Left ventricle myocardium inferior (tissue), 1 donor: Measurements from ENCODE around the gene DNAJA4. TPM values are rescaled to one million over a fixed set of nuclear protein-coding genes. Genes with fewer than 3 reads are reported as not detected.

Source experiments
- DNase-seq: peaks from one replicate; pipeline ENCODE4 v3.0.0-alpha.2; 2020
- H3K27ac ChIP-seq: fragments of 200-600 bp; replicated peaks from 2 replicates; pipeline ENCODE4 v1.8.0; 2021
- H3K27me3 ChIP-seq: fragments of 200-600 bp; 2 replicates; pipeline ENCODE4 v1.8.0; 2021; ENCODE audit warnings: low read depth
- H3K36me3 ChIP-seq: fragments of 200-600 bp; 2 replicates; pipeline ENCODE4 v1.8.0; 2021
- H3K4me1 ChIP-seq: fragments of 200-600 bp; 2 replicates; pipeline ENCODE4 v1.8.0; 2021
- H3K4me3 ChIP-seq: fragments of 200-600 bp; 2 replicates; pipeline ENCODE4 v1.8.0; 2021; ENCODE audit warnings: mild to moderate bottlenecking, moderate library complexity
- H3K9me3 ChIP-seq: fragments of 200-600 bp; replicated peaks from 2 replicates; pipeline ENCODE4 v1.8.0; 2021
- intact Hi-C: fragments of 100-400 bp; cut with micrococcal nuclease; formaldehyde crosslinking; loops from one replicate; pipeline ENCODE4 v1.11.0; 2022
- total RNA-seq: library from RNA; stranded (reverse); fragmentation: NEBNext Ultra II Directional; extraction: Animal tissue kit (Norgen Biotek cat#: 25700); gene quantifications from one replicate; pipeline ENCODE4 v1.2.1, GENCODE V29; 2021
- TF ChIP-seq, protein P1 (sequence below): fragments of 200-600 bp; IDR thresholded peaks from 2 replicates; pipeline ENCODE4 v1.8.0; 2021; ENCODE audit warnings: antibody characterized with exemption, mild to moderate bottlenecking, borderline replicate concordance
- donor health status: DM: no; HTN: yes; CAD: no; lungs with severe emphysema.

The DNAJA4 gene
- total RNA-seq, 1 donor from 2014 or later, result 115 TPM

DNA sequence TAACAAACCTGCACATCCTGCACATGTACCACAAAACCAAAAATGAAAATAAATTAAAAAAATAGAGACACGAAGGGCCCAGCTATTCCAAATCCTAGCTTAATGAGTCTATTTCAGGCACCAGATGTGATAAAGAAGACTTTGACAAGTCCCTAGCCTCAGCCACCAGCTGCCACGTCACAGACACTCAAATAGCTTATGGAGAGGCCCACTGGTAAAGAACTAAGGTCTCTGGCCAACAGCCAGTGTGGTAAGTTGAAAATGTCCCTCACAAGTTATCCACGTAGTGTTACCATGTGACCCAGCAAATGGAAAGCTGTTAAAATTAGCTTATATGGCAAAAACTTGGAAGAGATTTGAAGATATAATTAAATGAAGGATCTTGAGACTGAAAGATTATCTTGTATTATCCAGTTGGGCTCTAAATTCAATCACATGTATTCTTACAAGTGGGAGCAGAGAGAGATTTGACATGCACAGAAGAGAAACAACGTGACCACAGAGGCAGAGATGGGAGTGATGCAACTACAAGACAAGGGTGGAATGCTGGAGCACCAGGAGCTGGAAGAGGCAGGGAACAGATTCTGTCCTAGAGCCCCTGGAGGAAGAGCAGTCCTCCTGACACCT is 40.9 kb upstream of the DNAJA4 start:
- Histone ChIP-seq H3K36me3 (peaks cover 2% of the 10 kb centered on the region), H3K27ac (peak overlapping the region; percentile 85), H3K27me3 (no peaks in the 10 kb centered on the region), H3K4me1 (peaks cover 47% of the 10 kb centered on the region), H3K4me3 (no peak overlapping the region), H3K9me3 (peaks cover 13% of the 10 kb centered on the region)
- TF ChIP-seq, protein P1, sequence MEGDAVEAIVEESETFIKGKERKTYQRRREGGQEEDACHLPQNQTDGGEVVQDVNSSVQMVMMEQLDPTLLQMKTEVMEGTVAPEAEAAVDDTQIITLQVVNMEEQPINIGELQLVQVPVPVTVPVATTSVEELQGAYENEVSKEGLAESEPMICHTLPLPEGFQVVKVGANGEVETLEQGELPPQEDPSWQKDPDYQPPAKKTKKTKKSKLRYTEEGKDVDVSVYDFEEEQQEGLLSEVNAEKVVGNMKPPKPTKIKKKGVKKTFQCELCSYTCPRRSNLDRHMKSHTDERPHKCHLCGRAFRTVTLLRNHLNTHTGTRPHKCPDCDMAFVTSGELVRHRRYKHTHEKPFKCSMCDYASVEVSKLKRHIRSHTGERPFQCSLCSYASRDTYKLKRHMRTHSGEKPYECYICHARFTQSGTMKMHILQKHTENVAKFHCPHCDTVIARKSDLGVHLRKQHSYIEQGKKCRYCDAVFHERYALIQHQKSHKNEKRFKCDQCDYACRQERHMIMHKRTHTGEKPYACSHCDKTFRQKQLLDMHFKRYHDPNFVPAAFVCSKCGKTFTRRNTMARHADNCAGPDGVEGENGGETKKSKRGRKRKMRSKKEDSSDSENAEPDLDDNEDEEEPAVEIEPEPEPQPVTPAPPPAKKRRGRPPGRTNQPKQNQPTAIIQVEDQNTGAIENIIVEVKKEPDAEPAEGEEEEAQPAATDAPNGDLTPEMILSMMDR, result no peak
- DNase-seq, result peak; percentile 55
- intact Hi-C loops, result no loop called here

DNA sequence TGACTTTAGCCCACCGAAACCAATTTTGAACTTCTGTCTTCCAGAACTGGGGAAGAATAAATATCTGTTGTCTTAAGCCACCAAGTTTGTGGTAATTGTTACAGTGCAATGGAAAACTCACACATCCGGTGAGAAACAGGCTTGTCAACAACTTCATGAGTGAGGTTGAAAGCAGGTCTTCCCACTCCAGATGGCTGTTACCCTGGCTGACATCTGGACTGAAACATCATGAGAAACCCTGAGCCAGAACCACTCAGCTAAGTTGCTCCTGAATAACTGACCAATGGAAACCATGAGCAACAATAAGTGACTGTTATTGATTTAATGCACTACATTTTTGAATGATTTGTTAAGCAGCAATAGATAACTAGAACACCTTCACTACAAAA is 40.3 kb upstream of the DNAJA4 start:
- Histone ChIP-seq H3K4me3 (no peak overlapping the region), H3K36me3 (peaks cover 2% of the 10 kb centered on the region), H3K9me3 (peaks cover 13% of the 10 kb centered on the region), H3K27me3 (no peaks in the 10 kb centered on the region), H3K27ac (peak overlapping the region; percentile 85), H3K4me1 (peaks cover 45% of the 10 kb centered on the region)
- no peak for DNase-seq
- intact Hi-C loops, result no loop called here
- TF ChIP-seq, protein P1, result no peak

DNA sequence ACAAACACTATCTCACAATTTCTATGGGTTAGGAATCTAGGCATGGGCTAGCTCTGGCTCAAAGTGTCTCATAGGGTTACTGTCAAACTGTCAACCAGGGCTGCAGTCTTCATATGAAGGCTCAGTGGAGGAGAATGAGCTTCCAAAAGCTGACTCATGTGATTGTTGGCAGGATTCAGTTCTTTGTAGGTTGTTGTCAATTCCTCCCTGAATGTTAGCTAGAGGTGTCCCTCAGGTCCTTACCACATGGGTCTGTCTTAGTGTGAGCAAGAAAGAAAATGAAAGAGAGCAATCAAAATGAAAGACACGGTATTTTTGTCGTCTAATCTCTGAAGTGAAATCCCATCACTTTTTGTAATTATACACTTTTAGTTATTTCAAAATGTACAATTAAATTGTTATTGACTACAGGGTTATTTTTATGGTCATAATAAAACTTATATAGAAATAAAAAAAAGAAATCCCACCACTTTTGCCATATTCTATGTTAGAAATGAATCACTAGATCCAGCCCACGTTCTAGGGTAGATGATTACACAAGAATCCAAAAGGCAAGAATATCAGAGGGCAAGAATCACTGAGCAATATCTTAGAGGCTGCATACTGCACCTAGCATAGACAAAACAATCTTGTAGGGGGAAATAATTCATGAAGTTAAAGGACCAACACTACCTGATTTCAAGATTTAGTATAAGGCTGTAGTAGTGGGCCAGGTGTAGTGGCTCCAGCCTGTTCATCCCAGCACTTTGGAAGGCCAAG is 38.4 kb upstream of the DNAJA4 start:
- Histone ChIP-seq H3K9me3 (peaks cover 13% of the 10 kb centered on the region), H3K36me3 (peaks cover 2% of the 10 kb centered on the region), H3K27me3 (no peaks in the 10 kb centered on the region), H3K27ac (no peak overlapping the region), H3K4me3 (no peak overlapping the region), H3K4me1 (peaks cover 28% of the 10 kb centered on the region)
- DNase-seq, result no peak
- intact Hi-C loops, result no loop called here
- TF ChIP-seq, protein P1, result no peak

DNA sequence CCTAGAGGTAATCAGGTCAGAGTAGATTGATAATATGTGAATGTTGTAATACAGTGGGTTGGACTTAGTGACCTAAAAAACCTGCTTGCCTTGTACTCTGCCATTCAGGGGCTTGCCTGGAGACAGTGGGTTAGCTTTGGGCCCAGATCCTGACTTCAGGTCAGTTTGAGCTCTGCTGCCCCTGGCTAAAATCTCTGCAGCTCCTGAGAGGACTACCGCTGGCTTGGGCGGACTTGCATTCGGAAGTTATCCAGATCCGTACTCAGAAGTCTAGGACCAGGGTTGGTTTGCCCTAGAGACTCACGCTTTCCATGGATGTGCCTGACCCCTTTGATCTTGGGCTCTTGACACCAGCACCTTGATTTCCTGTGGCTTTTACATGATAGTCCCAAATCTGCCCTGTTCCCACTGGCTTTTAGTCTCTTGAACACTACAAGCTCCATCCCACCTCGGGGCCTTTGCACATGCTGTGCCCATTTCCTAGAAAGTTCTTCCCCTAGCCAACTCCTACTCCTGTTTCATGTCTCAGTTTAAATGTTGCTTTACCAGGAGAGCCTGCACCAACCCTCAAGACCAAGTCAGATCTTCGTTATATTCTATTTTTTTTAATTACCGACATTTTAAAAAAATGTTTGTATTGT is 35.9 kb upstream of the DNAJA4 start:
- H3K4me3 ChIP-seq, result no peak overlapping the region
- H3K27me3 ChIP-seq, result peaks cover 6% of the 10 kb centered on the region
- no peak overlapping the region for H3K27ac ChIP-seq
- peaks cover 13% of the 10 kb centered on the region for H3K9me3 ChIP-seq
- H3K4me1 ChIP-seq, result peaks cover 9% of the 10 kb centered on the region
- TF ChIP-seq, protein P1, result no peak
- no peak for DNase-seq
- peaks cover 2% of the 10 kb centered on the region for H3K36me3 ChIP-seq
- intact Hi-C loops, result no loop called here

DNA sequence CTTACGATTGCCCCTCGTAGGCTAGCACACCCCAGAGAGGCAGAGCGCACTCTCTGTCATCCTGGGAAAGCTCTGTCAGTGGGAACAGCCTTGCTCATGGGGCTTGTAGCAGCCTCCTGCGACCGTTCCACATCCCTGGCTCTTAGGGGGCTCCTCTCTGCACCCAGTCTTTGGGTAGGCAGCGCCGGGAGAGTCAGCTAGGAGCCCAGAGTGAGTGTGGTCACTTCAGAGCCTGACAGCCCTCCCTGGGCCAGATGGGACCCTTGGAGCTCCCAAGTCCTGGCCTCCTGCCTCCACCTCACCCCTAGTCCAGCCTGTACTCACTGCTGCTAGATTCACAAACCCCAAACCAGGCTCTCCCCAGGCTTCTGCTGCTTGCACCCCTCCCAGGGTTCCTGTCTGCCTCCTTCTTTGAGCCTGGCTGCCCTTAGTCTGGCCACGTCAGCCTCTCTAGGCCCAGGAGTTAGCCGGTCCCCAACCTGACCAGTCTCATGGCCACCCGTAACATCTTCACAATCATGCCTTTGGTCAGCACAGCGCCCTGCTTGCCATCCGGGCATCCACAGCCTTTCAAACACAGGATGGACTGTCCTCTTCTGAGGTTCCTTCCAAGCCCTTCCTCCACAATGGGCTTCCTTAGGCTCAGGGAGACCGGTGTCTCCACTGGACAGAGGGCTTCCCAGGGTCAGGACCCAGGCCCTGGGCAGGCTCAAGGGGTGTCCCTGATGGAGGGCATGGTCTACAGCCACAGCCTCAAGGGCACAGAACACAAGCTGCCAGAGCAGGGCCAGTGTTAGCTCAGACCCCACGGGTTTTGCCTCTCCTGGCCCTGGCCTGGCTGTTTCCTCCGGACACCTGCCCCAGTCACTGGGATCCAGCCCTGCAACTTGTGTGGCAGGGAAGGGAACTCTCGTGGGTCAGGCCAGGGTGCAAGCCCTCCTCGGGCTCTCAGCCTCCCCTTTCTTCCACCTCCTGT is 34.6 kb upstream of the DNAJA4 start:
- no peaks in the 10 kb centered on the region for H3K4me1 ChIP-seq

More for the DNA sequence above, 34.6 kb upstream of the DNAJA4 start:
- DNase-seq, result no peak
- TF ChIP-seq, protein P1, result no peak
- Histone ChIP-seq H3K27me3 (peaks cover 10% of the 10 kb centered on the region), H3K36me3 (peaks cover 2% of the 10 kb centered on the region), H3K4me3 (no peak overlapping the region), H3K27ac (no peak overlapping the region), H3K9me3 (peaks cover 13% of the 10 kb centered on the region)
- intact Hi-C loops, result no loop called here
